NCI-H524 treated with DMSO at 0.1 percent for 48 hours (cell line): ENCODE measurements around the gene NPHS2.
A peak's percentile ranks its signal among the peaks of the same experiment; 100 is the strongest.

Source experiments
- DNase-seq: peaks from one replicate; lab custom pipeline; 2025; lab: John Stamatoyannopoulos, UW

NPHS2 gene

DNA sequence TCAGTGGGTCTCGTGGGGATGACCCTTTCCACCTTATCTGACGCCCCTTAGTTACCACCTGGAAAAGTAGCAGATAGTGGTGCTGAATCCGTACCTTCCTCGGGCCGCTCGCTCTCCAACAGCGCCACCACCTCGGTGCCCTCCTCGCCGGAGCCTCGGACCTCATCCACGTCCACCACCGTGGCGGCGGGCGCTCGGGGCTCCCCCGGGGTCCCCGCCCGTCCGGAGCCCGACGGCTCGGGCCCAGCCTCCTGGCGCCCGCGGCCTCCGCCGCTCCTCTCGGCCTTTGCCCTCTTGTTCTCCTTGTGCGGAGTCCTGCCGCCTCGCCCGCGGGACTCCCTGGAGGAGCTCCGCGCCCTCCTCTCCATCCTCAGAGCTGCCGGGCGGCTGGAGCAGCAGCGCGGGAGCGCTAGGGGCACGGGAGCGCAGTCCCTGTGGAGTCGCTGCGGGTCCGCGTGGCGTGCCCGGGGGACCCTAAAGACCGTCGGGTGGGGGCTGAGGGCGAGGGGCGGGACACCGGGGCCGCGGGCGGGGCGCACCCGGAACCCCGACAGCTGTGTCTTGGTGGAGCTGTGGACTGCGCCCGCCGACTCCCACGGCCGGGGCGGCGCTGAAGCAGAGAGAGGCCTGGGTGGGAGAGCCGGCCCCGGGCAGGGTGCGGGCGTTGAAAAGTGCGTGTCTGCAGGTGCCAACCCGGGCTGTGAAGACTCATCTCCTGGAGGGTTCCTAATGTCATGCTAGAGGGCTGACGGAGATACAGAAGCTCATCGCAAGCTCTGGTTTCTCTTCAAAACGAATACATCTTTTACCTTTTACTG is at the start of gene NPHS2:
NPHS2 (minus strand) TSS at position 452 of the 818 bp plus-strand sequence; CDS start at position 368, 84 bp downstream.
- no peak for DNase-seq

DNA sequence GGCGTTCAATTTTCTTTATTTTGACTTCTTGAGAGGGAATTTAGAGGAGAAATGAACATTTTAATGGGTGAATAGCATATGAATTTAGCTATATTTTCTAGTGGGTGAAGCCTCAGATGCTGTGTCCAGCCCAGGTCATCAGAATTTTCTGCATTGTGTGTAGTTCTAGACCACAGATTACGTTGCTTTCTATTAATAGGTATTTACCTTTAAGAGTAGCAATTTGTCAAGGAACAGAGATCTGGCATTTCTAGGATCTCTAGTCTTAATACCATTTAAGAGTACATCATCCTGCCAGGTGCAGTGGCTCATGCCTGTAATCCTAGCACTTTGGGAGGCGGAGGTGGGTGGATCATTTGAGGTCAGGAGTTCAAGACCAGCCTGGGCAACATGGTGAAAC is 36.6 kb upstream of the NPHS2 start:
- no peak for DNase-seq

DNA sequence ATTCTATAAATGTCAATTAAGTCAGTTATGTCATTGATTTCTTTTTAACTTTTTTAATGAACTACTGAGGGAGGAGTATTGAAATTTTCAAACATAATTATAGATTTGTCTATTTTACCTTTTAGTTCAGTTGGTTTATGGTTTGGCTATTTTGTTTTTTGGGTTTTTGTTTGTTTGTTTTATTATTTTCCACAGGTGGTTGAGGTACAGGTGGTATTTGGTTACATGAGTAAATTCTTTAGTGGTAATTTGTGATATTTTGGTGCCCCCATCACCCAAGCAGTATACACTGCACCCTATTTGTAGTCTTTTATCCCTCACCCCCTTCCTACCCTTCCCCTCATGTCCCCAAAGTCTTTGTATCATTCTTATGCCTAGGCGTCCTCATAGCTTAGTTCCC is 25.3 kb upstream of the NPHS2 start:
- DNase-seq, result no peak

DNA sequence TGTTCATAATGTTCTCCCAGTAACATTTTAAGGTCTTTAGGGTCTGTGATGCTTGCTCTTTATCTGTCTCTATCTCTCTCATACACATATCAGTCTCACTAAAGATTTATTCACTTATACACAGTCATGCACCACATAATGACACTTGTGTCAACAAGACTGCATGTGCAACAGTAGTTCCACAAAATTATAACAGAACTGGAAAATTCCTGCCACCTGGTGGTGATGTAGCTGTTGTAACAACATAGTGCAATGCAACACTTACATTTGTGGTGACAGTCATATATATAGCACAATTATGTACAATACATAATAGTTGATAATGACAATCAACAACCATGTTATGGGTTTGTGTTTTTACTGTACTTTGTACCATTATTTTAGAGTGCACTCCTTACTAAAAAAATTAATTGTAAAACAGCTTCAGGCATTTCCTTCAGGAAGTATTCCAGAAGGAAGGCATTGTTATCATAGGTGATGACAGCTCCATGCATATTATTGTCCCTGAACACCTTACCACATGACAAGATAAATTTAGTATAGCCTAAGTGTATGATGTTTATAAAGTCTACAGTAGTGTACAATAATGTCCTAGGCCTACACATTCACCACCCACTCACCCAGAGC is 24.0 kb upstream of the NPHS2 start:
- DNase-seq, result no peak

DNA sequence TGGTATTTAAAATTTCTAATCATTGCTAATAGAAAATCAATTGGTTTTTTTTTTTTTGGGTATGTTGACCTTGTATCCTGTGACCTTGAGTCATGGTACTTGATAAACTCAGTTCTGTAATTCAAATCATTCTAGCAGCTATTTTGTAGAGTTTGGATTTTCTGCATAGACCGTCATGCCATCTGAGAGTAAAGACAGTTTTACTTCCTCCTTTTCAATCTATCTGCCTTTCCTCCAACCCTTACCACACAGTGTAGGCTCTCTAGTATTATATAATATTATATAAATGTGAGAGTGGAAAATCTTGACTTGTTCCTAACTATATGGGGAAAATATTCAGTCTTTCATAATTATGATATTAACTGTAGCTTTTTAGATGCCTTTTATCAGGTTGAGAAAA is 22.9 kb upstream of the NPHS2 start:
- no peak for DNase-seq

DNA sequence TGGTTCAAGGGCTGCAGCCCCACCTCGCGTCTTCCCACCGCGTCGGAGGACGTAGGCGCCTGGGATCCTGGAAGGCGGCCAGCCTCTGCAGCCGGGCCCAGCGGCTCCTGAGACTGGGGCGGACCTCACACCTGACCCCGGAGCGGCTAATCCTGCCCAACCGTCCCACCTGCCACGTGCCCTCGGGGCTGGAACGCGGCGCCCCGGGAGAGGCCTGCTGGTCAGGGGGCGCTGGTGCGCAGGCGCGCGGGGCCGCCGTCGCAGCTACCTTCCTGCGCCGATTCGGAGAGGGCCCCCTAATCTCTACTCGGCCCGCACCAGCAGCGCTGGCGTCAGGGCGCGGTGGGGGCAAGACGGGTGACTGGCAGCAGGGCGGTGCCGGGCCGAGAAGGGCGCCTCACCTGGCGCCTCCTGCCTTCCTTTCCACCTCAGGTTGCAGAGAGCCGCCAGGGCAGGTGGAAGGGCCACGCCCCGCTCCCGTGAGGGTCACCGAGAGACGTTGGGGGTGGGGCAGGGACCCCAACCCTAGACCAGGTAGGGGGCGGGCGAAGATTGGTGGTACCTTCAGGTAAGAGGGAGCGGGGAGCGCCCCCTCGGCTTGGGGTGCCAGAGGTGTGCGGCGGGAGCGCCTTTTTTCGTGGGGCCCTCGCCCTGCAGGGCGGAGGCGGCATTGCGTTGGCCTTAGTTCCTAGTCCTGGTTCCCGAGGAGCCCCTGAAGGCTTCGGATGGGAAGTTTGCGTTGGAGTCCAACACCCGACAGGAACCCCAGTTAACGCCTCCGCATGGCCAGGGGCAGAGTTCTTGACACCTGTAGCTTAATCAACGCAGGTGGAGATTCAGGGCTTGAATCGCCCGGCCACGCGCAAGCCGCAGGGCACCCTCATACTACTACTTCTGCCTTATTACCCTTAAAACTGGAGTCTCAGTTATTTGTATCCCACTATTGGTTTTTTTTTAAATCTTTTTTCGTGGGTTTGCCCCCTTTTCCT is 16.1 kb upstream of the NPHS2 start, which contains the start of gene TDRD5:
TDRD5 (plus strand) TSS at position 241 of the 989 bp plus-strand sequence. CDS start 784 bp downstream, outside the sequence.
- DNase-seq, result no peak

DNA sequence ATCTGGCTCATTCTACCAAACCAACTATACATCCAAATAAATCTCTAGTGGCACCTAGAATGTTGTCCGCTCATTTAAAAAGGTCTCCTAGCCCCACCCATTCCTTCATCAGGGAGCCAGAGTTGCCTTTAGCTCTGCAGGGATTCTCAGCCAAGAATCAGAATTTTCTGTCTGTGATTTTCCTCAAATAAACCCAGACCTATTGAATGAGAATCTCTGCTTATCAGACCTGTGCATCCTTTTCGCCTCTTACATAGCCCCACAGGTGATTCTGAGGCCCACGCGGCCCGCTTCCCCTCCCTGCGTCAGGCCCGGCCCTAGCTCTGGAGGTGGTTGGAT is 15.5 kb upstream of the NPHS2 start:
- DNase-seq, result no peak

DNA sequence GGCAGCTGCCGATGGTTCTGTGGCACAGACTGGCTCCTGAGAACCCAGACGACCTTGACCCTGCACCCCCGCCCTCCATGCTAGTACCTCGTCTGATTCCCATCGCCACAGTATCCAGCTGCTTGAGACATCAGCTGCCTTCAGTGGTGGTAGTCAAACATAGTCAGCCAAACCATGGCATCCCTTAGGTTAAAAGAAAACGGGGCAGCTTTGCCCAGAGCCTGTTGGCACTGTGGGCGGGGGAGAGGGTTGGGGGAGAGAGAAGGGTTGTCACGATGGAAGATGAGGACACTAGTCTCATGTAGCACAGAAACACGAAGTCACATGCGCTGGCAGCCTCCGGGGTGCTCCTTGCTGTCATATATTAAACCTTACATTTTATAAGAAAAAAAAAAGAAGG is 14.9 kb upstream of the NPHS2 start:
- no peak for DNase-seq

DNA sequence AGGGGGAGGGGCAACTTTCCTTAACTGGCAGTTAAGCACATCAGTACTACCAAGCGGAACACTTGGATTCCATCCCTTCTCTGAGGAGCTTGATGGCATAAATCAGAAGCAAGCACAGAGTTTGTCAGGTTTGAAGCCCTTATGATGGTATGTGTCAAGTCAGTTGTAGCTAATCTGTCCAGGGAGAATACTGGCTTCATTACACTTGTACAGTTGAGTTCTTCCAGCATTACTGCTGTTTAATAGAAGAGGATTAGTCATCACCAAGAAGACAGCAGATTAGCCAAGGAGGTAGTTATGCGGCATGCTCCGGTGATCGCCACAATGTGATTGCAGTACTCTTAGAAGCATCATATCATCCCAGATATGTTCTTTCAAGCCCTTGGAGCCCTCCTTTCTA is 13.8 kb upstream of the NPHS2 start:
- no peak for DNase-seq

DNA sequence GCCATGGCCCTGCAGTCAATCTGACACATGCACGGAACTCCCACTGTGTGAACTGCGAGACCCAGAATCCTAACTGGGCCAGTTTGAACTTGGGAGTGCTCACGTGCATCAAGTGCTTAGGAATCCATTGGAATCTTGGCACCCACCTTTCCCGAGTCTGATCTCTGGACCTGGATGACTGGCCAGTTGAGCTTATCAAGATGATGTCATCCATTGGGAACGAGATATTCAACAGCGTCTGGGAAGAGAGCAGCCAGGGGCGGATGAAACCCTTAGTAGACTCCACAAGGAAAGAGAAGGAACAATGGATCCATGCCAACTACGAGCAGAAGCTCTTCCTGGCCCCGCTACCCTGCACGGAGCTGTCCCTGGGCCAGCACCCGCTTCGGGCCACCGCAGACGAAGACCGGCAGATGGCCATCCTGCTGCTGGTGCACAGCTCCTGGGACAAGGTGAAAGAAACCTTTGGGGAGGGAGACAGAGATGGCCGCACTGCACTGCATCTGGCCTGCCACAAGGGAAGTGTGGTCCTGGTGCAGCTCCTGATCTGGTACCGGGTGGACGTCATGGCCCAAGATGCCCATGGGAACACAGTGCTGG is 12.8 kb upstream of the NPHS2 start:
- DNase-seq, result no peak

DNA sequence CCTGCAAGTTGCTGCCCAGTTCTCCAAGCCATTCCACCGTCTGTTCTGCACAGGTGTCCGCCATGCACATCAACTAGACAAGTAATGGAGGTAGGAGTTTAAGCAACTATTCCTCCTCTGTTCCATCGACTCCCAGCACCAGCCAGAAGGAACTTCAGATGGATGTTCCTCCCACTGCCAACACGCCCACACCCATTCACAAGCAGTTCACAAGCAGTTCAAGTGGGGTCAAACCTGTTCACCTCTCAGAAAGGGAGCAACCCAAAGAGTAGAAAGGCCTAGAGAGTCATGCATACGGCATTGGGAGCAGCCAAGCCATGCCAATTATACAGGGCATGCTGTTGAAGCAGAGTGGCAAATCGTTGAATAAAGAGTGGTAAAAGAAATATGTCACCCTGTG is 11.6 kb upstream of the NPHS2 start:
- no peak for DNase-seq

DNA sequence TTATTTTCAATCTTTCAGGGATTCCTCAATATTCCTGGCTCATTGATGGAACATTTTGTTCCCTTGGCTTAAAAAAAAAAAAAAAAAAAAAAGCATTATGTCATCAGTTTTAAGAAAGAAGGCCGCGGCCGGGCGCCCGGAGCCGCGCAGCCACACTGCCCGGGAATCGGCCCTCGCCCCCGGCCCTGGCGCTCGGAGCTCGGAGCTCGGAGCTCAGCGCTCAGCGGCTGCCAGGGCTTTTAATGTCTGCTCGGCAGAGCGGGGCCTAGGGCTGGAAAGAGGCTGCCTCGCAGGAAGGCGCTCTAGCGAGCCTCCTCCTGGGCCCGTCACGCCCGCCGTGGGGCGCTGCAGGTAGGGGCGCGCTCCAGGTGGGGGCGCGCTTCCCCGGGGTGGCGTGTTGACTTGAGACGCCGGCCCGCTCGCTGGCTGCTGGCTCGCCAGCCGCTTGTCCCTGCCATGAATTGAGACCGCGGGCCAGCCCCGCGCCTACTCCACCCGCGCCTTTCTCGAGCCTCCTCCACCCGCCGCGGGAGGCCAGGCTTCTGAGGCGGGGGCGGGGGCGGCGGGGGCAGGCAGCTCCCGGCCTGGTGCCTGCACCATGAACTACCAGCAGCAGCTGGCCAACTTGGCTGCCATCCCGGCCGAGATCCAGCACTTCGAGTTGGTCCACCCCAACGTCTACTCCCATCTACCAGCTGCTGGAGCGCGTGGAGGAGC is 10.5 kb upstream of the NPHS2 start:
- peak; percentile 21 for DNase-seq

DNA sequence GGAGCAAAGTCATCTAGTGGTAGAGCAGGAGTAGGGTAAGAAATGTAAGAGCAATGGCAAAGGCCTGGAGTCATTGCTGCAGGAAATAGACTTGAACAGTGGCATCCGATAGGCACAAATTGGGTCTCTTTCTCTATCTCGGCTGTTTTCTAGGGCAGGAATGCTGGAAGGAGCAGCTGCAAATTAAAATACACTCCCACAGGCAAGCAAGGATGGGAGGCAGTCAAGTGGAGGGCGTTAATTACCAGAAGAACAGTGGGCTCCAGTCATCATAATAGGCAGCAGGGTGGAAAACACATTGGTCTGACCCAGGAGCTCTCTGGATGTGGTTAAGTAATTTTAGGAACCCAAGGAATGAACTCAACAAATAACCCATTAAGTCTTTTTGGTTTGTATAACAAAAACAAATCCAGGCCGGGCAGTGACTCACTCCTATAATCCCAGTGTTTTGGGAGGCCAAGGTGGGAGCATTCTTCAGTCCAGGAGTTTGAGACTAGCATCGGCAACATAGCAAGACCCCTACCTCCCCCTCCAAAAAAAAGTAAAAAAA is 8.1 kb upstream of the NPHS2 start:
- no peak for DNase-seq

DNA sequence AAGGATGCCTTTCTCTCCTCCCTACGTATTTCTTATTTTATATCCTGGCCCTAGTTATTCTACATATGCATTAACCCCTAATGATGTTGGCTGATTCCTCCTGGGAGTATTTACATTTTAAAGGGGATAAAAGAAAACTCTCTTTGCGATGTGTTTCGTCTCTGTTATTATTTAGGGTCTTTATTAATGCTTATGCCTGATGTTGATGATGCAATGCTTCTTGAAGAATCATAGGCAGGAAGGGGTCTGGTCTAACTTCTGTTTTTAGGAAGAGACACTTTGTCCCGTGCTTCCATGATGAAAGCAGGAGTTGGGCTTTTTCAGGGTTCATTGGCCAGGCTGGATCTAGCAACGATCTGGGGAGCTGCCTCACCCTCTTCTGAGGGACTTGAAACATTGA is 761 bp upstream of the NPHS2 start:
- DNase-seq, result no peak

DNA sequence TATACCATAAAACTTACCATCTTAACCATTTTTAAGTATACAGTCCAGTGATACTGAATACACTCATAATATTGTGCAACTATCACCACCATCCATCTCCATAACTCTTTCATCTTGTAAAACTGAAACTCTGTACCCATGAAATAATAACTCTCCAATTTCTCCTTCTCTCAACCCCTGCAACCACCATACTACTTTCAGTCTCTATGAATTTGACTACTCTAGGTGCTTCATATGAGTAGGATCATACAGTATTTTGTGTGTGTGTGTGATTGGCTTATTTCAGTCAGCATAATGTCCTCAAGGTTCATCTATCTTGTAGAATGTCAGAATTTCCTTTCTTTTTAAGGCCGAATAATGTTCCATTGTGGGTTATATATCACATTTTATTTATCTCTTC is 17.7 kb downstream of the NPHS2 start:
- no peak for DNase-seq

DNA sequence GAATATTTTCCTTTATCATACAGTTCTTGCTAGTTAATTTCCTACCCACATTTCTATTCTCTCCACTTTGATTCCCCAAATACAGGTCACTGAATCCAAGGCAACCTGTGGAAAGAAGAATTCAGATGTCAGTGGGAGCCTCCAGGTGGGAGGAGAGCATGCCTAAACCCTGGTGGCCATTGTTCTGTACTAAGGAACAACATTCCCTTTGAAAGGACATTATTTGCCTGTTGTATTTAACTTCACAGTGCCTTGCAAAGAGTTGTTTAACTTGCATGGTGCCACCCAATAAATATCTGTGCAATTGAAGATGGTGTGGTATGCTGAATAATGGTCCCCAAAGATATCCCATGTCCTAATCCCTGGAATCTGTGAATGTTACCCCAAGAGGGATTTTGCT is 21.3 kb downstream of the NPHS2 start:
- no peak for DNase-seq

DNA sequence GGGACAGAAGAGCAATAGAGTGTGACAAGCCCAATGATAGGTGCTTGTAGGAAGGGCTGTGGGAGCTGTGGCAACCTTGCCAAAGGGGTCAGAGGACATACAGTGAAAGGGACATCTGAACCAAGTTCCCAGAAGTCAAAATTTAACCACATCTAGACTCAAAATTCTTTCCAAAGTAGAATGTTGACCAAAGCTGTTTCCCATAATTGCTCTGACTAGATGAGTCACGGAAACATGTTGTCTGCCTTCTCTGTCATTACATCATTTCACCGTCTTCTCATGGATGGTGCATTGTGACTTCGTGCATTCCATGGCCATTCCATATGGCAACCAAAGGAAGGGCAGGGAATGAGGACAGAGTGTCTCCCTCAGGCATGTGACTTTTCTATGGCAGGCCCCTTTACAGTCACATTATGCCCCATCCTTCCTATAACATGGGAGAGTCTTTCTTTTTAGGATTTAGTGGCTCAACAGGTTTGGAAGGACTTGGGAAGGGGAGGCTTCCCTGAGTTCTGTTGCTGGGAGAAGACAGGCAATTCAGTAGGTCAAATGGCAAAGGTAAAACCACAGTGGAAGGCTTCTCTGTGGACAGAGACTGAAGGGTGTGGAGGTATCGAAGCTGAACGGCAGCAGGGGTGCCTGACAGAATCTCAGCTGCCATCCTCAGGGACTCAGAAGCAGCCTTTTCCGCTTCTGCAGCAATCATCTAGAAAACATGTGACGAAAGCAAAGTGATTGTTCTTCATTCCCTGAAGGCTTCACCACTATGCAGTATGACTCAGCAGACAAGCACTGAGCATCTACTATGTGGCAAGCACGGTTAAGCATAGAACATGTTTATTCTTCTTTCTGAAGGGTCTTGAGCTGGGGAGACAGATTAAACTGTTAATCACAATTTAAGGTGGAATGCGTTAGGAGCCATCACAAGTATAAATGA is 24.7 kb downstream of the NPHS2 start:
- DNase-seq, result no peak

DNA sequence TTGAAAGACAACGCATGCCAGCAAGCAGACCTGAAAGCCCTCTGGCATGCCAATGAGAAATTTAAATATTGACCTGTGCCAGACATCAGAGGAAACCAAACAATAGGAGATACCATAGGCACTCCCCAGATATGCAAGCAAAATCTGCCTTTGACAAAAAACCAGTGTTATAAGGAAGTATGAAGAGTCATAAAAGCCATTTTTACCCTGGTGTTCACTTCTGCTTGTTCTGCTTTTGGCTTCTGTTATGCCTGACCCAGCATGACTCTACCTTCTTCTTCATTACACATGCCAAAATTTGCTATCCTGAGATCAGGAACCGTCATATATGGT is 26.4 kb downstream of the NPHS2 start:
- no peak for DNase-seq

DNA sequence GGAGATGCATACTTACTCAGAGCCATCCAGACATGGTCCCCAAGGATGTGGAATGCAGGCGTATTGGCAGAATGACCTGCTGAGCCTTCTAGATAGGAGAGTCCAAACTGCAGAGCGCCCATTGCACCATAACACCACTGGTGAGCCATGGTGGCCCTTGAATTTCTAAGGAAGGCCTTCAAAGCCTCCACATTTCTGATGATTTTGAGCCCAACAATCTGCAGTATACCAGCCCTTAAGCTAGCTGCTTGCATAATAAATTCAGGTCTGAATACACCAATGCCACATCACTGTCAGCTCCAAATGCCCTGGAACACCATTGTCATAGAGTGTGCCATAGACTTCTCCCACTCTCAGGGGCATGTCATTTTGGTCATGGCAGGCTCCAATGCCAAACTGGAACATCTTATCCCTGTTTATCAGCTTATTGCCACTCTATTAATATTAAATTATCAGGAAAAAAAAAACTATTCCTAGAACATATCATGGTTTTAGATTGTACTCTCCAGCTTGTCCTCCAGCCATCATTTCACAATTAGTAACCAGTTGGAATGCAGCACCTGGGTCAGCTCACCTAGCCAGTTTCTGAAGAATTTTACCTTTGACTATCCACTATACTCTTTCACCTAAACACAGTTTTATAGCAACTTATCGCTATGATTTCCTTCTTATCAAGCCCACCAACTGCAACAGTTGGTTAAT is 26.9 kb downstream of the NPHS2 start:
- DNase-seq, result no peak
